ENCODE data around the gene ETV4.
A peak's percentile ranks its signal among the peaks of the same experiment; 100 is the strongest.

The ETV4 gene

GRCh38 chr17:43546319-43547188 is at the start of gene ETV4:
TSS of gene ETV4 (minus strand) at chr17:43546340. CDS start at chr17:43545617, 723 bp downstream.
- Histone ChIP-seq H4K20me1 (ENCODE audit: insufficient read depth, low read length) (no peaks in the 10 kb centered on the region), H3K9me2 (ENCODE audit: low read depth, low read length) (no peaks in the 10 kb centered on the region), H3K9me3 (ENCODE audit: low read length) (no peaks in the 10 kb centered on the region), H3K4me2 (ENCODE audit: low read length) (peak within 1 kb of the TSS; percentile 84), H3F3A (ENCODE audit: insufficient read depth, low read length) (no peaks in the 10 kb centered on the region), H3K4me3 (ENCODE audit: low read depth, low read length, poor library complexity, severe bottlenecking) (peak within 1 kb of the TSS; percentile 55), H3K4me1 (ENCODE audit: insufficient read depth, low read length, severe bottlenecking) (peaks cover 13% of the 10 kb centered on the region), H3K27ac (ENCODE audit: low read depth, low read length, poor library complexity, severe bottlenecking) (no peak within 1 kb of the TSS), H2AFZ (ENCODE audit: low read length) (no peak within 1 kb of the TSS), H3K79me2 (ENCODE audit: insufficient read depth, low read length) (no peaks in the 10 kb centered on the region), H3K36me3 (ENCODE audit: insufficient read depth, low read length) (no peaks in the 10 kb centered on the region), H3K9ac (ENCODE audit: low read length) (no peak within 1 kb of the TSS), H3K27me3 (ENCODE audit: insufficient read depth, low read length) (peaks cover 16% of the 10 kb centered on the region)
- TF ChIP-seq CTCF (IDR thresholded peaks at IDR 0.05; ENCODE audit: low read length) (no peak), EZH2 (IDR thresholded peaks at IDR 0.05; ENCODE audit: borderline replicate concordance, low read length) (no peak)

GRCh38 chr17:43595466-43595865 is 49.3 kb upstream of the ETV4 start:
- TF ChIP-seq CTCF (IDR thresholded peaks at IDR 0.05; ENCODE audit: low read length) (no peak), EZH2 (IDR thresholded peaks at IDR 0.05; ENCODE audit: borderline replicate concordance, low read length) (no peak)
- no peak overlapping the region for H3K4me2 ChIP-seq (ENCODE audit: low read length)
- no peaks in the 10 kb centered on the region for H3K79me2 ChIP-seq (ENCODE audit: insufficient read depth, low read length)
- no peaks in the 10 kb centered on the region for H3K36me3 ChIP-seq (ENCODE audit: insufficient read depth, low read length)
- no peak overlapping the region for H3K9ac ChIP-seq (ENCODE audit: low read length)
- H3K9me3 ChIP-seq (ENCODE audit: low read length) = no peaks in the 10 kb centered on the region
- no peak overlapping the region for H3K4me3 ChIP-seq (ENCODE audit: low read depth, low read length, poor library complexity, severe bottlenecking)
- no peaks in the 10 kb centered on the region for H3F3A ChIP-seq (ENCODE audit: insufficient read depth, low read length)
- no peaks in the 10 kb centered on the region for H4K20me1 ChIP-seq (ENCODE audit: insufficient read depth, low read length)
- H2AFZ ChIP-seq (ENCODE audit: low read length) = no peak overlapping the region
- H3K27ac ChIP-seq (ENCODE audit: low read depth, low read length, poor library complexity, severe bottlenecking) = no peak overlapping the region
- no peaks in the 10 kb centered on the region for H3K9me2 ChIP-seq (ENCODE audit: low read depth, low read length)
- no peaks in the 10 kb centered on the region for H3K4me1 ChIP-seq (ENCODE audit: insufficient read depth, low read length, severe bottlenecking)
- 0 out of 2 replicates have a peak, but pooled peaks cover 8% of the 10 kb centered on the region for H3K27me3 ChIP-seq (ENCODE audit: insufficient read depth, low read length)

GRCh38 chr17:43591779-43592562 is 45.8 kb upstream of the ETV4 start:
- Histone ChIP-seq H4K20me1 (ENCODE audit: insufficient read depth, low read length) (no peaks in the 10 kb centered on the region), H3K4me2 (ENCODE audit: low read length) (no peak overlapping the region), H3K27ac (ENCODE audit: low read depth, low read length, poor library complexity, severe bottlenecking) (no peak overlapping the region), H3K9me3 (ENCODE audit: low read length) (no peaks in the 10 kb centered on the region), H3K4me1 (ENCODE audit: insufficient read depth, low read length, severe bottlenecking) (no peaks in the 10 kb centered on the region), H2AFZ (ENCODE audit: low read length) (no peak overlapping the region), H3K4me3 (ENCODE audit: low read depth, low read length, poor library complexity, severe bottlenecking) (no peak overlapping the region), H3F3A (ENCODE audit: insufficient read depth, low read length) (no peaks in the 10 kb centered on the region), H3K27me3 (ENCODE audit: insufficient read depth, low read length) (peaks cover 8% of the 10 kb centered on the region; the same call in 1 of the 2 replicates), H3K9ac (ENCODE audit: low read length) (no peak overlapping the region), H3K79me2 (ENCODE audit: insufficient read depth, low read length) (no peaks in the 10 kb centered on the region), H3K36me3 (ENCODE audit: insufficient read depth, low read length) (no peaks in the 10 kb centered on the region; the same call in 1 of the 2 replicates), H3K9me2 (ENCODE audit: low read depth, low read length) (no peaks in the 10 kb centered on the region)
- TF ChIP-seq EZH2 (IDR thresholded peaks at IDR 0.05; ENCODE audit: borderline replicate concordance, low read length) = no peak
- no peak for TF ChIP-seq CTCF (IDR thresholded peaks at IDR 0.05; ENCODE audit: low read length)

Data from OCI-LY1 (cell line).